ELF-1 (cell line): Measurements from ENCODE around the gene TVP23C.

Source experiments
- DNase-seq: peaks from one replicate; pipeline ENCODE4 v3.0.0-alpha.2; 2016; ENCODE audit warnings: low read depth, low spot score

TVP23C gene

GRCh38 chr17:15465045-15465701 lies 98.1 kb downstream of the TVP23C start:
- DNase-seq = no peak

GRCh38 chr17:15464231-15464985 lies 98.9 kb downstream of the TVP23C start:
- no peak for DNase-seq

- peak; percentile 71 for DNase-seq
These were observed 100.1 kb downstream of the TVP23C start for GRCh38 chr17:15462976-15463772.

GRCh38 chr17:15457723-15458094 lies 105.6 kb downstream of the TVP23C start:
- DNase-seq = no peak

- peak; percentile 27 for DNase-seq
These were observed 106.1 kb downstream of the TVP23C start for GRCh38 chr17:15456972-15457722.

- no peak for DNase-seq
These were observed 106.8 kb downstream of the TVP23C start for GRCh38 chr17:15456496-15456895.

- DNase-seq = no peak
These were observed 108.9 kb downstream of the TVP23C start for GRCh38 chr17:15454346-15454745.

- no peak for DNase-seq
These were observed 109.5 kb downstream of the TVP23C start for GRCh38 chr17:15453782-15454181.

- DNase-seq = no peak
These were observed 110.0 kb downstream of the TVP23C start for GRCh38 chr17:15453246-15453645.

GRCh38 chr17:15452746-15453145 lies 110.5 kb downstream of the TVP23C start:
- DNase-seq = no peak
